ENCODE measurements around the gene FBN3.

Gene FBN3

DNA sequence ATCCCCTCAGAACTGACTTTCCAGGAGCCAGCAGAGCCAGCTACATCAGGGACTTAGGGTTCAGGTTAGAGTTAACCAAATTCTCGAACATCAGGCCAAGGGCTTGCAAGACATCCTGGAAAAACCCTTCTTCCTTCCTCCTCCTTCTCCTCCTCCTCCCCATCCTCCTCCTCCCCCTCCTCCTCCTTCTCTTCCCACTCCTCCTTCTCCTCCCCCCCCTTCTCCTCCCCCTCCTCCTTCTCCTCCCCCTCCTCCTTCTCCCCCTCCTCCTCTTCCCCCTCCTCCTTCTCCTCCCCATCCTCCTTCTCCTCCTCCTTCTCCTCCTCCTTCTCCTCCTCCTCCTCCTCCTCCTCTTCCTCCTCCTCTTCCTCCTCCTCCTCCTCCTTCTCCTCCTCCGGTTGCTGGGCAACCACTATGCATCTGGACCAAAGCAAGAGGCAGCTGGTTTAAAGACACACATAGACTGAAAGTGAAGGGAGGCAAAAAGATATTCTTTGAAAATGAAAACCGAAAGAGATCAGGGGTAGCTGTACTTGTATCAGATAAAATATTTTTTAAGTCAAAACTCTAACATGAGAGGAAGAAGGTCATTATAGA is 102.7 kb downstream of the FBN3 start:
- Histone ChIP-seq H3K9me3 (ENCODE audit: low read length) (no peaks in the 10 kb centered on the region), H4K20me1 (ENCODE audit: insufficient read depth, low read length) (no peaks in the 10 kb centered on the region), H3K4me3 (ENCODE audit: low read depth, low read length, poor library complexity, severe bottlenecking) (no peak overlapping the region), H2AFZ (ENCODE audit: low read length) (no peak overlapping the region), H3K9ac (ENCODE audit: low read length) (no peak overlapping the region), H3K9me2 (ENCODE audit: low read depth, low read length) (no peaks in the 10 kb centered on the region), H3K36me3 (ENCODE audit: insufficient read depth, low read length) (no peaks in the 10 kb centered on the region), H3K27ac (ENCODE audit: low read depth, low read length, poor library complexity, severe bottlenecking) (no peak overlapping the region), H3K79me2 (ENCODE audit: insufficient read depth, low read length) (no peaks in the 10 kb centered on the region), H3K4me1 (ENCODE audit: insufficient read depth, low read length, severe bottlenecking) (no peaks in the 10 kb centered on the region), H3F3A (ENCODE audit: insufficient read depth, low read length) (no peaks in the 10 kb centered on the region), H3K4me2 (ENCODE audit: low read length) (no peak overlapping the region), H3K27me3 (ENCODE audit: insufficient read depth, low read length) (no peaks in the 10 kb centered on the region)
- TF ChIP-seq EZH2 (IDR thresholded peaks at IDR 0.05; ENCODE audit: borderline replicate concordance, low read length) (no peak), CTCF (IDR thresholded peaks at IDR 0.05; ENCODE audit: low read length) (no peak)

GRCh38 chr19:8045872-8046568 is 103.4 kb downstream of the FBN3 start:
- no peaks in the 10 kb centered on the region for H3K9me2 ChIP-seq (ENCODE audit: low read depth, low read length)
- no peak for TF ChIP-seq CTCF (IDR thresholded peaks at IDR 0.05; ENCODE audit: low read length)
- no peak for TF ChIP-seq EZH2 (IDR thresholded peaks at IDR 0.05; ENCODE audit: borderline replicate concordance, low read length)
- H3K27me3 ChIP-seq (ENCODE audit: insufficient read depth, low read length) = no peaks in the 10 kb centered on the region
- no peak overlapping the region for H3K27ac ChIP-seq (ENCODE audit: low read depth, low read length, poor library complexity, severe bottlenecking)
- no peaks in the 10 kb centered on the region for H3K79me2 ChIP-seq (ENCODE audit: insufficient read depth, low read length)
- H3K4me3 ChIP-seq (ENCODE audit: low read depth, low read length, poor library complexity, severe bottlenecking) = no peak overlapping the region
- H3K4me1 ChIP-seq (ENCODE audit: insufficient read depth, low read length, severe bottlenecking) = no peaks in the 10 kb centered on the region
- H3K9me3 ChIP-seq (ENCODE audit: low read length) = no peaks in the 10 kb centered on the region
- H4K20me1 ChIP-seq (ENCODE audit: insufficient read depth, low read length) = no peaks in the 10 kb centered on the region
- H3K9ac ChIP-seq (ENCODE audit: low read length) = no peak overlapping the region
- H3F3A ChIP-seq (ENCODE audit: insufficient read depth, low read length) = no peaks in the 10 kb centered on the region
- H3K36me3 ChIP-seq (ENCODE audit: insufficient read depth, low read length) = no peaks in the 10 kb centered on the region
- no peak overlapping the region for H2AFZ ChIP-seq (ENCODE audit: low read length)
- no peak overlapping the region for H3K4me2 ChIP-seq (ENCODE audit: low read length)

- H2AFZ ChIP-seq (ENCODE audit: low read length) = no peak overlapping the region
- H3K4me2 ChIP-seq (ENCODE audit: low read length) = no peak overlapping the region
- no peak overlapping the region for H3K9ac ChIP-seq (ENCODE audit: low read length)
- H3F3A ChIP-seq (ENCODE audit: insufficient read depth, low read length) = no peaks in the 10 kb centered on the region
- H3K9me2 ChIP-seq (ENCODE audit: low read depth, low read length) = no peaks in the 10 kb centered on the region
- H4K20me1 ChIP-seq (ENCODE audit: insufficient read depth, low read length) = no peaks in the 10 kb centered on the region
- H3K27me3 ChIP-seq (ENCODE audit: insufficient read depth, low read length) = no peaks in the 10 kb centered on the region
- H3K4me3 ChIP-seq (ENCODE audit: low read depth, low read length, poor library complexity, severe bottlenecking) = no peak overlapping the region
- H3K36me3 ChIP-seq (ENCODE audit: insufficient read depth, low read length) = no peaks in the 10 kb centered on the region
- no peaks in the 10 kb centered on the region for H3K9me3 ChIP-seq (ENCODE audit: low read length)
- no peaks in the 10 kb centered on the region for H3K79me2 ChIP-seq (ENCODE audit: insufficient read depth, low read length)
- H3K4me1 ChIP-seq (ENCODE audit: insufficient read depth, low read length, severe bottlenecking) = no peaks in the 10 kb centered on the region
- TF ChIP-seq CTCF (IDR thresholded peaks at IDR 0.05; ENCODE audit: low read length) = no peak
- no peak for TF ChIP-seq EZH2 (IDR thresholded peaks at IDR 0.05; ENCODE audit: borderline replicate concordance, low read length)
- H3K27ac ChIP-seq (ENCODE audit: low read depth, low read length, poor library complexity, severe bottlenecking) = no peak overlapping the region
Observed at GRCh38 chr19:8044018-8044417, 105.4 kb downstream of the FBN3 start.

Data from OCI-LY1 (cell line).